NCI-H82 treated with DMSO at 0.1 percent for 48 hours (cell line): Measurements from ENCODE around the gene AURKA.

Experiments used
- DNase-seq: peaks from one replicate; lab custom pipeline; 2025; ENCODE audit not compliant: unreplicated experiment; lab: John Stamatoyannopoulos, UW

Gene AURKA

DNA sequence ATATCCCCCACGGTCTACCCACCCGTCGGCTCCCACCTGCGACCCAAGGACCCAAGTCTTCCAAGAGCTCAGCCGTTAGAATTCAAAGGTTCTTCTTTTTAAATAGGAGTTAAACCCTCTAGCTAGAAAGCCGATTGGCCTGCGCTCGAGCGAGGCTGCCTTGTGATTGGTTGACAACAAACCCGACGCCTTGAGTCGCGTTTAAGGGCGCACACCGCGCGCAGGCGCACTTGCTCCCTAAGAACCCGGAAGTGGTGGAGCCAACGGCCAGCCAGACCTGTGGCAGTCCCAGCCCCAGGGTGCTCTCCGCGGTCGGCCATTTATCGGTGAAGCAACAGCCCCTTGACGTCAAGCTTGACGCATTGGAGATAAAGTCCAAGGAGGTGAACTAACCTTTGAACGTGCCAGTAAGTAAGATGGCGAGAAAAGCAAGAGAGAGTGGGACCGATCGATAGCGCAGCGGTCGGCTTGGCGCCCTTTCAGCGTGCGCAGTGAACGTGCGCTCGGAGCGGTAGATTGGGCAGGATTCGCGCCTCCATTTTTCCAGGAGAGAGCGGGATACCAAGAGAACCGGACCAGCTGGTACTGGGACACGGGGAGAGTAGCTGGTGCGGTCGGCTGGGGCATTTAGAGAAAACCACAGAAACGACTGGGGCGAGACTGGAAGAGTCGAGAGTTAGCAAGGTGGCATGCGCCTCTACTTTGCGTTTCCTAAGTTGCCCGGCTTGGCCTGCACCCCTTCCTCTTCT lies at the start of gene AURKA, which contains the start of gene CSTF1:
TSS of gene AURKA (minus strand) at position 84 of the 749 bp plus-strand sequence. CDS start 4,018 bp downstream, outside the sequence.
TSS of gene CSTF1 (plus strand) at position 514 of the 749 bp plus-strand sequence. CDS start 2,908 bp downstream, outside the sequence.
- DNase-seq, result peak; percentile 92

GRCh38 chr20:56440346-56441007 lies 48.5 kb upstream of the AURKA start:
- no peak for DNase-seq

DNA sequence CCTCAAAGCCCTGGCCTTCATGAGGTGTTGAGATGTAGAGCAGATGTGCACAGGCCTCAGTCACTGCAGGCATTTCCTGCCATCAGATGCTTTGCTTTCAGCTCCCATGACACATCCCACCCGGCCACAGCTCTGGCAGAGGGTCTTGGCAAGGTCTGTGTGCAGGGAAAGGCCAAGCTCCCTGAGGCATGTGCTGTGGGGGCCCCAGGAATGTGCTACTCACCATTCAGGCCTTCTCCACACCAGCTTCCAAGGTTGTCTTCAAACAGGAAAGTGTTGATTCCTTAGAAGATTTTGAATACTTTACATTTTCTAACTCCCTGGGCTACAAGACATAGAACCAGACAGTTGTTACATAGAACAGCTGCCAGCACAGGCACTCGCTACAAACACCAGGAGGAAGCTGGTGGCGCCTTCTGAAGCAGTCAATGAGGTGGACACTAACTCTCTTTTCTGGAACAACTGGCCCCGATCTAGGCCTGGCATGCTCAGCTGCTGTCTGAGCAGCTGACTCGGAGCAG lies 47.8 kb upstream of the AURKA start:
- DNase-seq, result no peak

- no peak for DNase-seq
Measured at GRCh38 chr20:56438284-56438683, 46.3 kb upstream of the AURKA start.

DNA sequence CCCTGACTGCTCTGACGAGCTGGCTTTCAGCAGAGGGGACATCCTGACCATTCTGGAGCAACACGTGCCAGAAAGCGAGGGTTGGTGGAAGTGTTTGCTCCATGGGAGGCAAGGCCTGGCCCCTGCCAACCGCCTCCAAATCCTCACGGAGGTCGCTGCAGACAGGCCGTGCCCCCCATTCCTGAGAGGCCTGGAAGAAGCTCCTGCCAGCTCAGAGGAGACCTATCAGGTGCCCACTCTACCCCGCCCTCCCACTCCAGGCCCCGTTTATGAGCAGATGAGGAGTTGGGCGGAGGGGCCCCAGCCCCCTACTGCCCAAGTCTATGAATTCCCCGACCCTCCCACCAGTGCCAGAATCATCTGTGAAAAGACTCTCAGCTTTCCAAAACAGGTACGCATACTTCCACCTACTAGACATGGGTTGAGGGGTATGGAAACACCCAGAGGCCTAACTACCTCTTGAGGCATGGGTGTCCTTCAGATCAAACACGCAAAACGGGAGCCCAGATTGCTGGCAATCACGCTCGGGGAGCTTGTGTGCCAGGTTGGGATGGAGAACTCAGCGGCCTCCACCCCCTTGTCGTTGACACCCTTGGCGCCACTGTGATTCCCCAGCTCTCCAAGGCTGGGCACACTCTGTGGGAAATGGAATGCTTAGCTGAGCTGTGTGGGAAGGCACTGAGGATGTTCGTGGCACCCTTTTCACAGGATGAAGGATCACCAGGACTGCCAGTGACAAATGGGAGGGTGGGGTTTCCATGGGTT lies 45.4 kb upstream of the AURKA start:
- no peak for DNase-seq

DNA sequence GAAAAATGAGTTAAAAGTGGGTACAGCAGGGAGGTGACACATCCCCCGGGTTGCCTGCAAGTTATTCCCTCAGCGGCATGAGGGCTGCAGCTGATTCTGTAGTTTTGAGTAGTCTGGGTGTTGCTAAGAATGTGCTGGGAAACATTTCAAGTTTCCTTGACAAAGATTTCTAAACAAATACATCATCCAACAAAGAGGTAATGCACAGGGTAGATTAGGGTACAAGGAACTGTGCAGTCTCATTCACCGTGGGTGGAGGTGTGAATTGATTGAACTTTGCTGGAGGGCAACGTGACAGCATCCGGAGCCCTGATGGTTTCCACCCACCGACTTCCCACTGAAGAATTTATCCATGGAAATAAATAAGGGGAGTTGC lies 41.9 kb upstream of the AURKA start:
- DNase-seq, result no peak

GRCh38 chr20:56433221-56433879 lies 41.3 kb upstream of the AURKA start:
- no peak for DNase-seq

DNA sequence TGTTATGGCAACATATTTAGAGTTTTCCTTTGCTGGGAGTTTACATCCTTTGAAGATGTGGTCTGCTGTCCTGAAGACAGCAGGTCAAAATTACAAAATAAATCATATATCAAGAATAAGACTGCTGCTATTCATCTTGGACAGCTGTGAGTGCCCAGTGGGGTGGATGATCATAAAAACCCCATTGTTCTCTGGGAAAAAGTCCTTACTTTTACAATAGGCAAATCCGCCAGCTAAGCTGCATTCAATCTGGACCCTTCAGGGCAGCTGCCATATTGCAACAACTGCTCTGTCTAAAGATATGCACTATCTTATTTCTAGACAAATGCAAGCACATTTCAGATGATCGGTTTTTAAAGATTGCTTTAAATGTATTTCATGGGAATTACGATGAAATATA lies 39.5 kb upstream of the AURKA start:
- DNase-seq, result no peak

- no peak for DNase-seq
Measured at GRCh38 chr20:56430957-56431356, 38.9 kb upstream of the AURKA start.

DNA sequence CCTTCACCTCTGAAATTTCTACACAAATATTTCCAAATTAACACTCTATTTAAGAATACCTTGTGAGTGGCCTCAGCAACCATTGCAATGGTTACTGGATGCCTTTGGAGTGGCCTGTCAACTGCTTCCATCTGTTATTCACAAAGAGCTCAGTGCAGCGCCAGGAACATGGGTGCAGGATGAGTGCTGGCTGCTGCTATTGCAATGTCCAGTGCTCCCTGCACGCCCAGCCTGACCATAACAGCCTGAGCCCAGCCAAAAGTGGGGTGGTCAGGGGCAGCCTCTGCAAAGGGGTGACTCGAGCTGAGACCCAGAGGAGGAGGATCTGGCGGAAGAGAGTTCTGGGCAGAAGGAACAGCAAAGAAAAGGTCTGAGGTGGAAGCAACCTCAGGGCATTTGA lies 38.4 kb upstream of the AURKA start:
- no peak for DNase-seq

- DNase-seq, result no peak
Measured at GRCh38 chr20:56429941-56430340, 37.9 kb upstream of the AURKA start.

DNA sequence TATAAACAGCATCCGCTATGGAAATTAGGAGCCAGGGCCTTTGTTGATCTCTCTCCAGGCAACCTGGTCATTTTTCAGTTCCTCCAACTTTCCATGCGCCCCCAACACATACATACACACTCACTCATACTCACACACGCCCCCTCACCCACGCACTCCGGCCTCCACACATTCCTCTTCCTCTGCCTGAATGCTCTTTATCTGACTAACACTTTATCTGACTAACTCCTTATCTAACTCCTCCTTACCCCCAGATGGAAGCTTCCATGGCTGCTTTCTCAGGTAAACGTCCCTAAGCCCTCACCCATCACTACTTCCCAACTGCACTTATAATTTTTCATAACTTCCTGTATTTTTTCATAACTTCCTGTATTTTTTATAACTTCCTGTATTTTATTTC lies 37.5 kb upstream of the AURKA start:
- no peak for DNase-seq

DNA sequence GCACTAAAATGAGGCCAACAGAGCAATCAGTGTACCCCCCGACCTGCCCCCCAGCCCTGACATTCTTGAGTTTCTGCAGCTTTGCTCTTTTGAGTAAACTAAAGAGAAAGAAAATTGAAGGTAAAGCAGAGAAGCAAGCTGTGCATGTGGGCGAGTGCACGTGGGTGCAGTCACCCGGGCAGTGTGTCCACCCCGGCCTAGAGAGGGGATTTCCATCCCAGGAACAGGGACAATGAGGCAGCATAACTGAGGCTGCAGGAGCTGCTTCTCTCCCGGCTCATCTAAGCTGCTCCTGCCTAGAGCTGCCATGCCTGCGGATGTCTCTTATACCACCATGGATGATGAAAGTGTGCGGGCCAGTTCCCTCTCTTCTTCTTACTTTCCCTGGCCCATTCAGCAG lies 36.9 kb upstream of the AURKA start:
- DNase-seq, result no peak

GRCh38 chr20:56428410-56428809 lies 36.4 kb upstream of the AURKA start:
- DNase-seq, result no peak

DNA sequence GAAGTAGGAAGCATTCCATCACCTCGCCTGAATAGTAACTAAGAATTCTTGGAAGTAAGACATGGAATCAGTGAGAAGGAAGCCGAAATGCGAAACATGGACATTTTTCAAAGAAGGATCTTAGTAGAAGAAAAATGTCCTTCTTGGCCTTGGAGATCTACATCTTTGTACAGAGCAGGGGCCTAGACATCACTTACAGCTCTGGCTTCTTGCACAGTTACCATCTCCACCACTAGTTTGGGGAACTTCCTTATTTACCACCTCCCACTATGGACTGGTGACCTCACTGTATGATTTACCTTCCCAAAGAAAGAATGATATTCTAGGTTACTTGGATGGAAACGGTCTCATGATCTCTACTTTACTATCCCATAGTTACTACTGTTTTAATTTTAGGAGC lies 35.8 kb upstream of the AURKA start:
- DNase-seq, result no peak

DNA sequence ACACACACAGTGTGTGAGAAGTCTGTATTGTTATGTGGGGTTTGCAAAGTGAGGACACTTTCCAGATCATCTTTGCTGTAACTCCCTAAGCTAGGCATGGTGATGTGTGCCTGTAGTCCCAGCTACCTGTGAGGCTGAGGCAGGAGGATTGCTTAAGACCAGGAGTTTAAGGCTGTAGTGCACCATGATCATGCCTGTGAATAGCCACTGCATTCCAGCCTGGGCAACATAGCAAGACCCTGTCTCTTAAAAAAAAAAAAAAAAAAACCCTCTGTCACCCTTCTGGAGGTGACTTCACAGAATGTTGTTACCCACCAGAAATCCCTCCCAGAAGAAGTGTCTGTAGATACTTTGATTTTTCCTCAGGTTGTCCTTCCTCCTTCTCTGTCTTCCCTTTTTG lies 34.9 kb upstream of the AURKA start:
- no peak for DNase-seq

GRCh38 chr20:56426026-56426425 lies 34.0 kb upstream of the AURKA start:
- no peak for DNase-seq

DNA sequence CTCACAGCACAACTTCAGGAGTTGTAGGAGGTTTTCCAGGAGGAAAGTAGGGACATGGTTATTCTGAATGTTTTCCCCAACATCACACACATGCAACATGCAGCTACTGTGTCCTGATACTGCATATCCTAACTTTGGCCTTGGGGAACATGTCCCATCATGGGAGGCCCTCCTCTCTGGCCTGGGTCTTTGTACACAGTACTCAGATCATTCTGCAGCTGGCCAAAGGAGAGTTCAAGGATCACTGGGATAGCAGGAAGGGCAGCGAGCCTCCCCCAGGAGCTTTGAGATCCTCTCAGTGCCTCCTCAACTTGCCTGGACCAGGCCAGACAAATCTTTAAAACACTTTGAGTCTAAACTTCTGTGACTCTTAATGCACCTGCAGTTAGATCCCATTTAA lies 32.9 kb upstream of the AURKA start:
- DNase-seq, result no peak

DNA sequence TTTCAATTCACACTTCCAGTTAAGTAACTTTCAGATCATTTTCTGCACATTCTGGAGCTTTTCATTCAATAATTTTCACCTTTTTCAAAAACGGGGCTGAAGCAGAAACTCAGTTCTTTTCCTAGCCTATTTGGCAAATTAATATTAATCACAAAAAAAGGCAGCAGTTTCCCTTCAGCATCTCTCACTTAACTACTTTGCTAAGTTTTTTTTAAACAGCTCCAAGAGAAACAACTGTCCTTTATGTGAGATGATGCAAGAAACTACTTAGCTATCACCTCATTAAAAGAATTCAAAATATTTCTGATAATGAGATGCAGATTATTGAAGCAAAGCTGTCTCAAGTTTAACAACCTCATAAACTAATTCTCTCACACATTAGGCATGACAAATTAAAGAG lies 31.9 kb upstream of the AURKA start:
- DNase-seq, result no peak

GRCh38 chr20:56423211-56423610 lies 31.2 kb upstream of the AURKA start:
- no peak for DNase-seq

DNA sequence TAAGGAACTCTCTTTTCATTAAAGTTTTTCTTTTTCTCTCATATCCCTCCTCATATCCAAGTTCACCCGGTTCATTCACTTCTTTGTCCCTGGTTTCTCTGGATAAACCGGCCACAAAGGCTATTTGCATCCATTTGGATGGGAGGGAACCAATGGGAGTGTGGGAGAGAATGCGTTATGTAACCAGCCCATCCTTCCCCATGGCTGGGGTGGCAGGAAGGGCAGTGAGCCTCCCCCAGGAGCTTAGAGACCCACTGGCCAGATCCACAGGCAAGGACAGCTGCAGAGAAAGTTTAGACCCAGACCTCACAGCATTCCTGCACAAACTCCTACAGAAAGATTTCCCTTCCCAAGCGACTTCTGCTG lies 30.8 kb upstream of the AURKA start:
- DNase-seq, result no peak
